GM12878 (cell line): ENCODE data around the gene ARHGEF35.

Source experiments
- ATF2 ChIP-seq: IDR thresholded peaks from 2 replicates; pipeline ENCODE4 v1.6.1; 2012; ENCODE audit warnings: low read length, inconsistent platforms
- BRCA1 ChIP-seq: IDR thresholded peaks from 2 replicates; pipeline ENCODE4 v1.6.1; 2011; ENCODE audit warnings: low read depth, low read length, improper control_type of control experiment
- CTCF ChIP-seq, 3 experiments: IDR thresholded peaks in 2 of 3; conservative IDR thresholded peaks in 1 of 3; 2 replicates each; pipeline ENCODE4 v1.5.1; 2011; ENCODE audit warnings: low read depth in 3 of 3, low read length in 3 of 3, mild to moderate bottlenecking in 3 of 3, control low read depth in 2 of 3, moderate library complexity in 2 of 3, inconsistent platforms in 1 of 3, mixed read lengths in 1 of 3; ENCODE audit not compliant: control insufficient read depth in 2 of 3, insufficient read depth in 1 of 3; ENCODE audit errors: extremely low read depth in 1 of 3
- EZH2 ChIP-seq: IDR thresholded peaks from 2 replicates; pipeline ENCODE4 v1.6.1; 2012; ENCODE audit warnings: low read depth, mild to moderate bottlenecking, control low read depth, inconsistent platforms, low read length, borderline replicate concordance; ENCODE audit not compliant: control insufficient read depth
- IKZF1 ChIP-seq: fragments of 450-650 bp; conservative IDR thresholded peaks from 2 replicates; pipeline ENCODE4 v1.6.1; 2017; ENCODE audit warnings: antibody characterized with exemption, mild to moderate bottlenecking
- POLR2A ChIP-seq: IDR thresholded peaks from 2 replicates; pipeline ENCODE4 v1.6.1; 2011; ENCODE audit warnings: low read depth, mild to moderate bottlenecking, low read length
- POLR2AphosphoS5 ChIP-seq: IDR thresholded peaks from 2 replicates; pipeline ENCODE4 v1.6.1; 2011; ENCODE audit warnings: mild to moderate bottlenecking, low read length, inconsistent platforms
- REST ChIP-seq: IDR thresholded peaks from 2 replicates; pipeline ENCODE4 v1.6.1; 2012; ENCODE audit warnings: mild to moderate bottlenecking, low read depth, low read length
- RFX5 ChIP-seq: IDR thresholded peaks from 2 replicates; pipeline ENCODE4 v1.6.1; 2011; ENCODE audit warnings: low read depth, low read length, improper control_type of control experiment
- SKIL ChIP-seq: fragments of 450-650 bp; IDR thresholded peaks from 2 replicates; pipeline ENCODE4 v1.6.1; 2017; ENCODE audit warnings: mild to moderate bottlenecking, low read depth, inconsistent platforms; ENCODE audit not compliant: poor library complexity, severe bottlenecking
- WRNIP1 ChIP-seq: IDR thresholded peaks from 2 replicates; pipeline ENCODE4 v1.6.1; 2011; ENCODE audit warnings: low read depth, low read length, improper control_type of control experiment, borderline replicate concordance
- ZBTB11 ChIP-seq: fragments of 450-650 bp; formaldehyde crosslinking; IDR thresholded peaks from 2 replicates; pipeline ENCODE4 v1.5.0; 2022; ENCODE audit warnings: mild to moderate bottlenecking, missing genetic modification characterization

- no peak for TF ChIP-seq POLR2AphosphoS5
- TF ChIP-seq SKIL: no peak
- TF ChIP-seq CTCF (IDR thresholded peaks at IDR 0.05 in 2 of 3, conservative IDR thresholded peaks at IDR 0.05 in 1 of 3; ENCODE audit: control insufficient read depth in 2 of 3, extremely low read depth in 1 of 3, insufficient read depth in 1 of 3, low read depth in 3 of 3, low read length in 3 of 3): no peak
- TF ChIP-seq RFX5: no peak
- no peak for TF ChIP-seq EZH2
- TF ChIP-seq REST: no peak
- TF ChIP-seq POLR2A: no peak
- no peak for TF ChIP-seq ATF2
- TF ChIP-seq WRNIP1: no peak
- TF ChIP-seq IKZF1: no peak
- TF ChIP-seq BRCA1: no peak
- TF ChIP-seq ZBTB11: no peak
Observed at GRCh38 chr7:144164784-144165183, 30.8 kb downstream of the ARHGEF35 start.
